ENCODE measurements around the gene ARHGAP32.

DNA sequence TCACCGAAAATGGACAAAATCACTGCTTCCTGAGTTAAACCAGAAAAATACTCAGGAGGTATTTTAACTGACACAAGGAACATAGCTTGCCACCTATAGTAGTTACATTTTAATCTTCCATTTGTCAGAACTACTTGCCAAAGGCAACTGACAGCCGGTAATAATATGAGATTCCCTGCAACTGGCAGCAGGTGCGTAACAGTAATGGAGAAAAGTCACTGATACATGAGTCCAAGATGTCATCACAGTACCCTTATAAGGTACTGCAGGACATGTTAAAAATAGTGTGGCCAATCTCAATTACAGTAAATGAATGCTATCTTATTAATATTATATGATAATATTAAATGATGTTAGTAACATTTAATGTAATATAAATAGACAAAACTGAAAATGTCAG lies 21.1 kb upstream of the ARHGAP32 start:
- TF ChIP-seq EZH2 (IDR thresholded peaks at IDR 0.05; ENCODE audit: insufficient read depth, poor library complexity, severe bottlenecking) (no peak), EZH2phosphoT487 (IDR thresholded peaks at IDR 0.05; ENCODE audit: insufficient read depth, low read depth) (no peak)
